PC-3 (cell line): ENCODE measurements around the gene ENO1.

ENCODE experiments used
- EZH2 ChIP-seq: fragments of 300-600 bp; sonication (generic); IDR thresholded peaks from one replicate; pipeline ENCODE4 v1.6.1; 2017; ENCODE audit warnings: antibody characterized with exemption, mild to moderate bottlenecking, low read length; ENCODE audit not compliant: unreplicated experiment
- TF ChIP-seq, protein P1 (sequence below): fragments of 300-600 bp; sonication (generic); conservative IDR thresholded peaks from 2 replicates; pipeline ENCODE4 v1.5.1; 2017; ENCODE audit warnings: antibody characterized with exemption, low read depth, mild to moderate bottlenecking, low read length

DNA sequence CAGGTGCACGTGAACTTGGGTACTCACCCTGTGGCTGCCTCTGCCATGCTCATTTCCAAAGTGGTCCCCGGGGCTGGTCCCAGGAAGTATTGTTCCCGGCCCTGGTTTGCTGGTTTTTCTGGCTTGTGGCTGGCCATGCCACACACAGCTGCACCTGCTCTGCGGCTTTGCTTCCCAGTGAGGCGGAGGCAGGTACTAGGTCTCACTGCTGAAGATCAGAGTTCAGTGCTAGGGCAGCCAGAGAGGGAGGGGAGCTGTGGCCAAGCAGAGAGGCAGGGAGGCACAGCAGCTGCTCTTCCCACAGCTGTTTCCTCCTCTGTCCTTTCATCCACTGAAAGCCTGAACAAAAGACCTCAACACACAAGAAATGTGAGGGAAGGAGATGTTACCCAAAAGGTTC, 30.5 kb downstream of the ENO1 start:
- TF ChIP-seq, protein P1, sequence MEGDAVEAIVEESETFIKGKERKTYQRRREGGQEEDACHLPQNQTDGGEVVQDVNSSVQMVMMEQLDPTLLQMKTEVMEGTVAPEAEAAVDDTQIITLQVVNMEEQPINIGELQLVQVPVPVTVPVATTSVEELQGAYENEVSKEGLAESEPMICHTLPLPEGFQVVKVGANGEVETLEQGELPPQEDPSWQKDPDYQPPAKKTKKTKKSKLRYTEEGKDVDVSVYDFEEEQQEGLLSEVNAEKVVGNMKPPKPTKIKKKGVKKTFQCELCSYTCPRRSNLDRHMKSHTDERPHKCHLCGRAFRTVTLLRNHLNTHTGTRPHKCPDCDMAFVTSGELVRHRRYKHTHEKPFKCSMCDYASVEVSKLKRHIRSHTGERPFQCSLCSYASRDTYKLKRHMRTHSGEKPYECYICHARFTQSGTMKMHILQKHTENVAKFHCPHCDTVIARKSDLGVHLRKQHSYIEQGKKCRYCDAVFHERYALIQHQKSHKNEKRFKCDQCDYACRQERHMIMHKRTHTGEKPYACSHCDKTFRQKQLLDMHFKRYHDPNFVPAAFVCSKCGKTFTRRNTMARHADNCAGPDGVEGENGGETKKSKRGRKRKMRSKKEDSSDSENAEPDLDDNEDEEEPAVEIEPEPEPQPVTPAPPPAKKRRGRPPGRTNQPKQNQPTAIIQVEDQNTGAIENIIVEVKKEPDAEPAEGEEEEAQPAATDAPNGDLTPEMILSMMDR = no peak
- TF ChIP-seq EZH2 = no peak
